Measurements from ENCODE around the gene NR2C2. TPM values are rescaled to one million over a fixed set of nuclear protein-coding genes. Genes with fewer than 3 reads are reported as not detected.

NR2C2 gene
- total and polyA plus RNA-seq, 9 of the 15 experiments (the other 6 are each of a cell fraction or from before 2014, with no cell fraction given): 6.1 to 33.0 (median 14.6) TPM

DNA sequence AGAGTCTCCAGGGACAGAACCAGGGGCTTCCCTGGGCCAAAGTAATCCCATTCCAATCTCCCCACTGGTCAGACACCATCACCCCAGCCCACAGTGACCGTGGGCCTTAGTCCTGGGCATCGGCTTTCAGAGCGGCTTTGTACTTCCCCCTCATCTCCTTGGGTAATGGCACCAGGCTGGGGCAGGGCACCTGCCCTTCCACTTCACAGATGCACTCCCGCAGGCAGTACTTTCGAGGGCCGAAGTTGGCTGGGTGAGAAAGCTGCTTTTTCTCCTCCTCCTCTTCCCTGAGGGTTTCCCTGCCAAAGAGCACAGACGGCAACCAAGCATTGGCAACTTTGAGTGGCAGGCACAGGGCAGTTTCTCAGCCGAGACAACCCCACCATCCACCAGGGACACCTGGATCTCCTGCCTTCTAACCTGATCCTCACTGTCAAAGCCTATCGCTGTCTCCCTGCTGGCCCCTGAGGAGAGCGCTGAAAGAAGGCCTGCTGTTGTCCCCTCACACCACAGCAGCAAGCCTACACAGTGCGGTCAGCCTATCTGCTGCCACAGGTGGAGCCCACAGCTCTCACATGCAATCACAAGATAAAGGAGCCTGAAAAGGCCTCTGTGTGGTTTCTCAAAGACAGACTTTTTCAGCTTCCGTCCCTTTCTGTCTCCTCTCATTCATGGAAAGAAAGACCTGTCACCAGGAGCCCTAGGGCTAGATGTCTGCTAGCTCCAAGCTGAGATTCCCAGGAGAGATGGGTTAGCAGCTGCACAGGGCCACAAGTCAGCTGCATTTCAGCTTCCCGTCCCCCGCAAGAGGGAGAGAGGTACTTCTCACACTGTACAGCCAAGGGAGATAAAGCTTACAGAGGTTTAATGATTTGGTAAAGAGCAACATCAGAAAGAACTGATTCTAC lies 105.2 kb downstream of the NR2C2 start (continued):
- TF ChIP-seq, protein P1, sequence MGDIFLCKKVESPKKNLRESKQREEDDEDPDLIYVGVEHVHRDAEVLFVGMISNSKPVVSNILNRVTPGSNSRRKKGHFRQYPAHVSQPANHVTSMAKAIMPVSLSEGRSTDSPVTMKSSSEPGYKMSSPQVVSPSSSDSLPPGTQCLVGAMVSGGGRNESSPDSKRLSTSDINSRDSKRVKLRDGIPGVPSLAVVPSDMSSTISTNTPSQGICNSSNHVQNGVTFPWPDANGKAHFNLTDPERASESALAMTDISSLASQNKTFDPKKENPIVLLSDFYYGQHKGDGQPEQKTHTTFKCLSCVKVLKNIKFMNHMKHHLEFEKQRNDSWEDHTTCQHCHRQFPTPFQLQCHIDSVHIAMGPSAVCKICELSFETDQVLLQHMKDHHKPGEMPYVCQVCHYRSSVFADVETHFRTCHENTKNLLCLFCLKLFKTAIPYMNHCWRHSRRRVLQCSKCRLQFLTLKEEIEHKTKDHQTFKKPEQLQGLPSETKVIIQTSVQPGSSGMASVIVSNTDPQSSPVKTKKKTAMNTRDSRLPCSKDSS (IDR thresholded peaks at IDR 0.05; ENCODE audit: low read depth, partially characterized antibody): no peak
- TF ChIP-seq ATF7 (IDR thresholded peaks at IDR 0.05): peak; percentile 77; the same call in 1 of the 2 replicates
- peak; percentile 97 for TF ChIP-seq RCOR1 (IDR thresholded peaks at IDR 0.05; ENCODE audit: borderline replicate concordance in 1 of 2, low read depth in 2 of 2, low read length in 2 of 2)
- peak; percentile 97 for TF ChIP-seq FOXP1 (CRISPR knock-in tag; IDR thresholded peaks at IDR 0.05)
- no peak for TF ChIP-seq STAG1 (CRISPR knock-in tag; IDR thresholded peaks at IDR 0.05; ENCODE audit: borderline replicate concordance)
- TF ChIP-seq ETV6 (IDR thresholded peaks at IDR 0.05; ENCODE audit: borderline replicate concordance in 1 of 2, low read depth in 2 of 2, low read length in 1 of 2): peak in 1 of 2 experiments; percentile 70; a peak in 1 of 4 replicates
- TF ChIP-seq ETV6 (CRISPR knock-in tag; IDR thresholded peaks at IDR 0.05; ENCODE audit: borderline replicate concordance): no peak
- TF ChIP-seq, protein P2, sequence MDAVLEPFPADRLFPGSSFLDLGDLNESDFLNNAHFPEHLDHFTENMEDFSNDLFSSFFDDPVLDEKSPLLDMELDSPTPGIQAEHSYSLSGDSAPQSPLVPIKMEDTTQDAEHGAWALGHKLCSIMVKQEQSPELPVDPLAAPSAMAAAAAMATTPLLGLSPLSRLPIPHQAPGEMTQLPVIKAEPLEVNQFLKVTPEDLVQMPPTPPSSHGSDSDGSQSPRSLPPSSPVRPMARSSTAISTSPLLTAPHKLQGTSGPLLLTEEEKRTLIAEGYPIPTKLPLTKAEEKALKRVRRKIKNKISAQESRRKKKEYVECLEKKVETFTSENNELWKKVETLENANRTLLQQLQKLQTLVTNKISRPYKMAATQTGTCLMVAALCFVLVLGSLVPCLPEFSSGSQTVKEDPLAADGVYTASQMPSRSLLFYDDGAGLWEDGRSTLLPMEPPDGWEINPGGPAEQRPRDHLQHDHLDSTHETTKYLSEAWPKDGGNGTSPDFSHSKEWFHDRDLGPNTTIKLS (IDR thresholded peaks at IDR 0.05; ENCODE audit: borderline replicate concordance, low read depth): peak; percentile 41; the same call in 1 of the 2 replicates
- TF ChIP-seq NR2F6 (CRISPR knock-in tag; IDR thresholded peaks at IDR 0.05): no peak
- TF ChIP-seq, protein P3, sequence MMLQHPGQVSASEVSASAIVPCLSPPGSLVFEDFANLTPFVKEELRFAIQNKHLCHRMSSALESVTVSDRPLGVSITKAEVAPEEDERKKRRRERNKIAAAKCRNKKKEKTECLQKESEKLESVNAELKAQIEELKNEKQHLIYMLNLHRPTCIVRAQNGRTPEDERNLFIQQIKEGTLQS (IDR thresholded peaks at IDR 0.05): peak; percentile 32; the same call in 1 of the 2 replicates
- TF ChIP-seq, protein P3 (CRISPR knock-in tag; conservative IDR thresholded peaks at IDR 0.05): 0 out of 2 replicates have a peak, but pooled peaks have one; percentile 50
- TF ChIP-seq, protein P4, sequence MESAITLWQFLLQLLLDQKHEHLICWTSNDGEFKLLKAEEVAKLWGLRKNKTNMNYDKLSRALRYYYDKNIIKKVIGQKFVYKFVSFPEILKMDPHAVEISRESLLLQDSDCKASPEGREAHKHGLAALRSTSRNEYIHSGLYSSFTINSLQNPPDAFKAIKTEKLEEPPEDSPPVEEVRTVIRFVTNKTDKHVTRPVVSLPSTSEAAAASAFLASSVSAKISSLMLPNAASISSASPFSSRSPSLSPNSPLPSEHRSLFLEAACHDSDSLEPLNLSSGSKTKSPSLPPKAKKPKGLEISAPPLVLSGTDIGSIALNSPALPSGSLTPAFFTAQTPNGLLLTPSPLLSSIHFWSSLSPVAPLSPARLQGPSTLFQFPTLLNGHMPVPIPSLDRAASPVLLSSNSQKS (CRISPR knock-in tag; IDR thresholded peaks at IDR 0.05): no peak
- TF ChIP-seq ZNF431 (CRISPR knock-in tag; IDR thresholded peaks at IDR 0.05): peak; percentile 78; the same call in 1 of the 2 replicates
- TF ChIP-seq MTA2 (IDR thresholded peaks at IDR 0.05; ENCODE audit: low read depth): peak; percentile 98
- TF ChIP-seq ATF1 (CRISPR knock-in tag; IDR thresholded peaks at IDR 0.05): no peak
- TF ChIP-seq ATF1 (tag; IDR thresholded peaks at IDR 0.05): peak; percentile 45; the same call in 1 of the 2 replicates
- TF ChIP-seq, protein P5, sequence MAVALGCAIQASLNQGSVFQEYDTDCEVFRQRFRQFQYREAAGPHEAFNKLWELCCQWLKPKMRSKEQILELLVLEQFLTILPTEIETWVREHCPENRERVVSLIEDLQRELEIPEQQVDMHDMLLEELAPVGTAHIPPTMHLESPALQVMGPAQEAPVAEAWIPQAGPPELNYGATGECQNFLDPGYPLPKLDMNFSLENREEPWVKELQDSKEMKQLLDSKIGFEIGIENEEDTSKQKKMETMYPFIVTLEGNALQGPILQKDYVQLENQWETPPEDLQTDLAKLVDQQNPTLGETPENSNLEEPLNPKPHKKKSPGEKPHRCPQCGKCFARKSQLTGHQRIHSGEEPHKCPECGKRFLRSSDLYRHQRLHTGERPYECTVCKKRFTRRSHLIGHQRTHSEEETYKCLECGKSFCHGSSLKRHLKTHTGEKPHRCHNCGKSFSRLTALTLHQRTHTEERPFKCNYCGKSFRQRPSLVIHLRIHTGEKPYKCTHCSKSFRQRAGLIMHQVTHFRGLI (CRISPR knock-in tag; IDR thresholded peaks at IDR 0.05): no peak
- TF ChIP-seq, protein P6, sequence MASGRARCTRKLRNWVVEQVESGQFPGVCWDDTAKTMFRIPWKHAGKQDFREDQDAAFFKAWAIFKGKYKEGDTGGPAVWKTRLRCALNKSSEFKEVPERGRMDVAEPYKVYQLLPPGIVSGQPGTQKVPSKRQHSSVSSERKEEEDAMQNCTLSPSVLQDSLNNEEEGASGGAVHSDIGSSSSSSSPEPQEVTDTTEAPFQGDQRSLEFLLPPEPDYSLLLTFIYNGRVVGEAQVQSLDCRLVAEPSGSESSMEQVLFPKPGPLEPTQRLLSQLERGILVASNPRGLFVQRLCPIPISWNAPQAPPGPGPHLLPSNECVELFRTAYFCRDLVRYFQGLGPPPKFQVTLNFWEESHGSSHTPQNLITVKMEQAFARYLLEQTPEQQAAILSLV (tag; IDR thresholded peaks at IDR 0.05): no peak
- TF ChIP-seq BRD9 (IDR thresholded peaks at IDR 0.05; ENCODE audit: low read depth, partially characterized antibody): no peak
